Stimulated activated CD4-positive, alpha-beta T cell treated with anti-CD3 and anti-CD28 coated beads, Interleukin-15, amount 100 ng/mL, for 1 hour (primary cell): ENCODE data around the gene MOCOS.

Experiments used
- DNase-seq, 2 donors: peaks; one replicate each; pipeline ENCODE4 v3.0.0-alpha.2; 2020; ENCODE audit warnings: low read depth in 1 of 2, low spot score in 1 of 2

MOCOS gene

GRCh38 chr18:36179562-36180355 lies 7.5 kb upstream of the MOCOS start:
- no peak for DNase-seq

DNA sequence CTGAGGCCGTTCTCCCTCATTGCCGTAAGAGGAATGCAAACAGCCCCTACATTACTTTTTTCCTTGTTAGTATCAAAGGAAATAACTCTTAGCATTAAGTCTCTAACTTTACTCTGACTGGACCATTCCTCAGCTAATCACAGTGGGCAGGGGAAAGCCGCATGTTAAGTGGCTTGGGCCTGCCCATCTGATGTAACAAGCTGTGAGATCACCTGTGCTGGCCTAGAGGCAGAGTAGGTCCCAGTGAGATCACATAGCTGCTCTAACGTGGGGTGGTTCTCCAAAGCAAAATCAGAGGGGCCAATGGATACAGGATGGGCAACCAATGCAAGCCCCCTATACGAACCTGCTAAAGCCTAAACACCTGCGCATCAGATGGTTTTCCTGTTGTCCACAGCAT lies 5.9 kb upstream of the MOCOS start:
- no peak for DNase-seq

- no peak for DNase-seq
Measured at GRCh38 chr18:36181898-36182506, 5.3 kb upstream of the MOCOS start.

DNA sequence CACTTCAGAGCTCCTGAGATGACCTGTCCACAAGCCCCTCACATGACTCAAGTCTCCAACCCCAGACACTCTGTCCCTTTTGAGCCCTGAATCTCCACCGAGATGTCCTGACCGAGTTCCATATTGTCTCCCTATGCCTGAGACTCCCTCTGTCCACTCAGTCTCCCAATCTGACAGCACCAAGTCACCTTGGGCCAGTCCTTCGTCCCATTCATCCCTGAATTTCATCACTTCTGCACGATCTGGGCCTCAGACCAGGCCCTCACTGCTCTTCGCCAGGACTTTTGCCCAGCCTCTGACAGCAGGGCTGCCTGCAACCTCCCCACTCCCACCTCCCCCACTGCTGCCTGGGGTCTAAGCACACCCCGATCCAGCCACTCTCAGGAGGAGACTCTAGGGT lies 4.3 kb upstream of the MOCOS start:
- DNase-seq, result no peak

GRCh38 chr18:36183987-36184386 lies 3.3 kb upstream of the MOCOS start:
- DNase-seq, result no peak

DNA sequence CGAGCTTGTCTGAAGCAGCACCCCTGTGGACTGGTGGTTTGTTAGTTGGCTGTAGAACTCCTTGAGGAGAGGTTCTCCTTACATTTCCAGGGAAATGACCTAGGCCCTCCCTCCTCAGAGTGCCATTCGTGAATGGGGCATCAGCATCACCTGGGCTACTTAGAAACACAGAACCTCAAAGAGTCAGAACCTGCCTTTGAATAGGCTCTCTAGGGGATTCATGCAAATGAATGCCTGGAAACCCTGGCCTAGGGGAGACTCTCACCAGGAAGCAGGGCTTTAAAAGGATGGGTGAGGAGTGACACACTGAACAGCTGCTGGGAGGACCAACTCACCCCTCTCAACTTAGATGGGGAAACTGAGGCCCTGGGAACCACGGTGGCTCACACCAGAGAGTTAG lies 2.1 kb upstream of the MOCOS start:
- no peak for DNase-seq

- no peak for DNase-seq
Measured at GRCh38 chr18:36185901-36186460, 1.3 kb upstream of the MOCOS start.

DNA sequence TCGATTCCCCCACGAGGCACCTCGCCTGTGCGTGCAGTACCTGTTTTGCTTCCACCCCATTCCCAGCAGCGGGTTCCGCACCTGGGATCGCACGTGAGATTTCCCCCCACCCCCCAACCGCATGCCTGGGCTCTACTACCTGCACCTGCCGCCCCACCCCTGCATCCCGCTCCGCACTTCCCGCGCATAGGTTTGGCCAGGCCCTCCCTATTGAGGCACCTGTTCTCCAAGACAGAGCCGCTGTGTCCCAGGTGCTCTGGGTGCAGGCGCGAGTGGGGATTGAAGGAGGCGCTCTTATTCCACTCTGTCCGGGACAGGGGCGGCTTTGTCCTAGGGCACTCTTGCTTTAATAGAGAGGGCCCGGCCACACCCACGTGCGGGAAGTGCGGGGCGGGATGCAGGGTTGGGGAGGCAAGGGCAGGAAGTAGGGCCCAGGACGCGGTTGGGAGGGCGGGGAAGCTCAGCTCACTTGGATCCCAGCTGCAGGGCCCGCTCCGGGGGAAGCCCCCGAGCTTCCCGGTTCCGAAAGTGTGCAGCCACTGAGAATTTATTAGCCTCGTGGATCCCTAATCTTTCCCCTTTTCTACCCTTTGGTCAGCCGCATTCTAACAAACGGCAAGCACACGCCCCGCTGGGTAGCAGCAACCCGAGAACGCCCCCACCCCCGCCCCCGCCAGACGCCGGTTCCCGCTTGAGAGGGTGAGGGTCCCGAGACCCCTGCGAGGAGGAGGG lies 670 bp upstream of the MOCOS start:
- no peak for DNase-seq

DNA sequence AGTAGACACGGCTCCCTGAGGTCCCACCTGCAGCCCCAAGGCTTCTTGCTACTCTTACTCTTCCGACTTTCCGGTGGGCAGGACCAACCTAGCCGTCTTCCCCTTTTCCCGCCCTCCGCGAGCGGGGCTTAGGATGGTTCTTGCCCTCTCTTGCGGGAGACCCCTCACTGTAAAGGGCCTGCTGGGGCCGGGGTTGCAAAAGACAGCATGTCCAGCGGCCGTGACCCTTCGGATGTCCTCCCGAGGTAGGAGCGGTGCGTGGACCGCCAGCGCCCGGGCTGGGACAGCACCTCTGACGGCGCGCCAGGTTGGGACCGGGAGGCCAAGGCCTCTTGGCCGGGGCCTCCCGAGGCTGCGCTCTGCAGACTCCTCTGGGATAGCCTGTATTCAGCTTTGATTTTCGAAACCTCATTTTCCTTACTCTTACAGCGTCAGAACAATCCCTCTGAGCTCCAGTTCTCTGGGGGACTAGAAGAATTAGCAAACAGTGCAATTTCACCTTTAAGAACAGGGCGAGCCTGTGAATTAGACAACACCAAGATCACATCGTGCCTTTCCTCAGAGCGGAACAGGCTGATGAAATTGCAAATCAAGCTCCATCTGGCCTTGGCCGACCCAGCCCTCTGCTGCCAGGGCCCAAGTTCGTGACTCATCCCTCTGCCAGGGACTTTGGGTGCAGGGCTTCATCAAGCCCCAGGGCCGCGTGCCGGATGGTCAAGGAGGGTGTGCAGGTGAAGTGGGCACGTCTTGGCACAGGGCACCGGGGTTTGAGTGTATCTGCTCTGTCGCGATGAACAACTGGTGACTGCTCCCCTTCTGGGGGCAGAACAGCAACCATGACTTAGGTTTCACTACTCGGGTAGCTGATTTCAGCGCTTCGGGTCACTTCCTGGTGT lies 777 bp downstream of the MOCOS start:
- DNase-seq, result no peak

DNA sequence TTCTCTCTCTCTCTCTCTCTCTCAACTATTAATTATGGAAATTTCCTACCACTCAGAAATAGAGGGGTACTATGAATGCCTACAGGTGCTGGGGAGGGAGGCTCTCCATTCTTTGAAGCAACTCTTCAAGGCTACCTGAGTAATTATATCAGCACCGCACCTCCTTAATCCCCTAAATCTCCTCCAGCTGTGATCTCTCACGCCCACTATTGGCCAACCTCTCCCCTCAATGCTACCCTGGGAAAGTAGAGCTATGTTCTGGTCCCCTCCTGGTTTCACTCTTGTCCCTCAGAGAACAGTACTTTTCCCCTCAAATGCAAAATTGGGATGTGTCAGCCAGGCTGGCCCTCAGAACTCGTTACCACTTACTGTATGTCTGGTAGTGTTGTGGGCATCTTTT lies 1.6 kb downstream of the MOCOS start:
- DNase-seq, result no peak

DNA sequence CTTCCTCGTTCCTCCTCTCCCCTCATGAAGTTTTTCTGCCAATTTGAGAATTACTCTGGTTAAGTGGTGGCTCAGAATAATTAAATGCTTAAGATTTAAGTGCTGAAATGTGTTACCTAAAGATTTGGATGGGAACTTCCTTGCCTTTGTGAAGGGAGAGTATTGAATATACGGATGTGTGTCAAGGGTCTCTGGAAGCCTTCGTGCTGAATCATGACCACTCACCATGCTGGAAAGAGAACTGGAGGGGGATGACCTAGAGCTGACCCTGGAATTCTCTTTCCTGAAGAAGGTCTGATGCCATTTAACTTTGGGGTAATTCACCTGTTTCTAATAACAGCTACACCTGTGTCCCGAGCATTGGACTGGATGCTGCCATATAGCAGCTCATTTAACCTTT lies 2.2 kb downstream of the MOCOS start:
- DNase-seq, result no peak

GRCh38 chr18:36191286-36191685 lies 4.0 kb downstream of the MOCOS start:
- DNase-seq, result no peak

GRCh38 chr18:36191711-36192110 lies 4.4 kb downstream of the MOCOS start:
- DNase-seq, result no peak

- DNase-seq, result no peak
Measured at GRCh38 chr18:36194600-36195315, 7.5 kb downstream of the MOCOS start.

DNA sequence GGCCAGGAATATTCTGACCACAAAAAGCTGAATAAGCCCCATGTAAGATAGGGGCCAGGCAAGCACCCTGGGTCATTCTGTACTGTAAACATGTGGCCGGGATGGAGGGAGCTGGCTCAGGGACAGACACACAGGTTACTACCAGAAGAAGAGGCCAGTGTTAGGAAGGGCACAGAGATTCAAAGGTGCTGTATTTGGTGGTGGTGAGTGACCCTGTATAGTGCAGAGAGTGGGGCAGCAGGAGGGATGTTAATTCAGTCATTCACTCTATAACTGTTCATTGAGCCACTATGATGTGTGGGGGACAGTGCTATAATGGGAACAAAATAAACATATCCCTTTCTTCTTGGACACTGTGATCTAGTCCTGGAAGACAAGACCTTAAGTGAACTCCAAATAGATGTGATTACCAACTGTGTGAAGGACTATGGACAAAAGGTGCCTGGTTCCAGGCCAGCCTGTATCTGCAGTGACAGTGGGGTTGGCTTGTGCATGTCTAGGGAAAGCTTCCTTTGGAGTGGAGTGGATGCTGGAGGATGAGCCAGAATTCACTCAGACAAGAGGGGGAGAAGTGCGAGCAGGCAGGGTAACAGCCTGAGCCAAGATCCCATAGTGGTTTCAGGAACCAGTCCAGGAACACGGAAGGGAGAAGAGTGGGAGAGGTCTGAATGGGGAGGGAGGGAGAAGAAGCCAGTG lies 8.3 kb downstream of the MOCOS start:
- no peak for DNase-seq

DNA sequence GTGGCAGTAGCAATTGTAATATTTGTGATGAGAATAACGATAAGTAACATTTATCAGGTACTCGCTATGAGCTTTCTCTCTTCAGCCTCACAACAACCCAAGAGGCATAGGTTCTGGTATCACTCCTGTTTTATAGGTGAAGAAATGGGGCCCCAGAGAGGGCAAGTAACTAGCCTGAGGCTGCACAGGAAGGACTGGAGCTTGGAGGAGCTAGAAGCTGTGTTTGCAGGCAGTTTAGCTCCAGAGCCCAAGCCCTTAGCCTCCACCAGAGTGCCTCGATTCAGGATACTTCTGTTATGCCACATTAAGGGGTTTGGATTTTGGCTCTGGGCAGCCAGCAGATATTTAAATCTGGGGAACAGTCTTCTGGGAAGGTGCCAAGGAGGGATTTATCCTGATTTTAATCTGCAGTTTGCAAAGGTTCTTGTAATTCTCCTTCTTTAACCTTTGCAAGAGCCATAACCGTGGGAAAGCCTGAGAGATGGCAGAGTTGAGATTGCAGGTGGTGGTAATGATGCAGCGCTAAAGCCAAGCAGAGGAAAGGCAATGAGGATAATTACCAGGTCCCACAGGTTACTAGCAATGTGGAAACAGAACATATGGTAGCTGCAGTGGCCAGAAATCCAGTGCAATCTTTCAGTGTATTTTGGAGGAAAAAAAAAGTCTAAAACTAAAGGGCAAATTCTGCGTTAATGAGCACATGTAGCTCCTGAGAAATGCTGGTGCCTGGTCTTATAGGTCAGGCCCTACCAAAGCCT lies 9.1 kb downstream of the MOCOS start:
- DNase-seq, result no peak

DNA sequence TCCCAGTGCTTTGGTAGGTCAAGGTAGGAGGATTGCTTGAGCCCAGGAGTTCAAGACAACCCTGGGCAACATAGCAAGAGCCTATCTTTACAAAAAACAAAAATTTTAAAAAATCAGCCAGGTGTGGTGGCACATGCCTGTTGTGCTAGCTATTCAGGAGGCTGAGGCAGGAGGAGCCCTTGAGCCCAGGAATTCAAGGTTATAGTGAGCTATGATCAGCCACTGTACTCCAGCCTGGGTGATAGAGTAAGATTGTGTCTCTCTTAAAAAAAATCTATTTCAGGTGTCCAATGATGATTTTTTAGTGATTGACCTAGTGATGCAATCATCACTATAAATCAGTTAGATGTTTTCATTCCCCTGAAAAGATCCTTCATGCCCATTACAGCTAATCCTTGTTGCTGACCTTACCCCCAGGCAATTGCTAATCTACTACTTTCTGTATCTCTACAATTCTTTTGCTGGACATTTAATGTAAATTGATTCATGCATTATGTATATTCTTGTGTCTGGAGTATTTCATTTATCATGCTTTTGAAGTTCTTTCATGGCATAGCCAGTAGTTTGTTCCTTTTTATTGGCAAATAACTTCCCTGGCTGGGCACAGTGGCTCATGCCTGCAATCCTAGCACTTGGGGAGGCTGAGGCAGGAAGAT lies 10.3 kb downstream of the MOCOS start:
- no peak for DNase-seq

- no peak for DNase-seq
Measured at GRCh38 chr18:36199691-36200295, 12.5 kb downstream of the MOCOS start.
